ENCODE results near the gene MDP1. TPM values are rescaled to one million over a fixed set of nuclear protein-coding genes. Genes with fewer than 3 reads are reported as not detected.
"Not testable (repeated sequence)": the region's sequence is repeated elsewhere in the genome, so short reads cannot be mapped to it uniquely, and the experiment has no call there.

Gene MDP1
- total RNA-seq, 4 donors from 2014 or later = 6.9 to 17.1 (median 11.4) TPM

DNA sequence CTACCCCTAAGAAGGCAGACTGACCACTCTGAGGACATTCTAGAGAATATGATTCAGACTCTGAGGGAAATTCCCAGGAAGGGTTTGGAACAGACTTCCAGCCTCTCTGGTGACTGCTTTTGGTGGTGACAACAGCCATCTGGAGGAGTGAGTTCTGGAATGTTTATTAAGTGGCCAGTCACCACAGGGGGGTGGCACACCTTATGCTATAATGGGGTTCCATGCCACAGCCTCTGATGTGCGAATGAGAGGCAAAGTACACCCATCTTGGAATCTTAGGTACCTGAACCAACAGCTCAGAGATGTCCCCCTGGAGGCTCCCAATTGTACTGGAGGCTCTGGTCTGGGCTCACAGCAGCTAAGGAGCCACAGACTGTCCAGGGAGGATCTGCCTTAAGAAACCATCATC is 36.0 kb upstream of the MDP1 start:
- Histone ChIP-seq H3K4me3 (no peak overlapping the region), H3K9me3 (no peaks in the 10 kb centered on the region), H3K27ac (no peak overlapping the region), H3K27me3 (no peaks in the 10 kb centered on the region), H3K4me1 (no peaks in the 10 kb centered on the region), H3K36me3 (peaks cover 0 to 26% of the 10 kb centered on the region in 2 donors)
- 100% methylated on average over 1 of the region's 1 CpG; no CpG with 5 or more reads in 1 of the 2 donors for WGBS, 2 donors (ENCODE audit: low coverage in 1 of 2)
- no peak for TF ChIP-seq EP300 (IDR thresholded peaks at IDR 0.05)
- no peak for TF ChIP-seq POLR2AphosphoS5 (IDR thresholded peaks at IDR 0.05)
- no peak for TF ChIP-seq CTCF (IDR thresholded peaks at IDR 0.05)
- no peak for TF ChIP-seq POLR2A (IDR thresholded peaks at IDR 0.05)
- no peak for ATAC-seq

GRCh38 chr14:24250354-24250753 is 34.5 kb upstream of the MDP1 start:
- peaks cover 0 to 26% of the 10 kb centered on the region in 2 donors for H3K36me3 ChIP-seq
- no peaks in the 10 kb centered on the region for H3K27me3 ChIP-seq
- no peak for TF ChIP-seq POLR2A (IDR thresholded peaks at IDR 0.05)
- no peak for TF ChIP-seq POLR2AphosphoS5 (IDR thresholded peaks at IDR 0.05)
- TF ChIP-seq CTCF (IDR thresholded peaks at IDR 0.05) = no peak
- no peak for TF ChIP-seq EP300 (IDR thresholded peaks at IDR 0.05)
- H3K9me3 ChIP-seq = no peaks in the 10 kb centered on the region
- 35 to 52% methylated on average over 4 of the region's 4 CpGs for WGBS, 2 donors (ENCODE audit: low coverage in 1 of 2)
- no peaks in the 10 kb centered on the region for H3K4me1 ChIP-seq
- no peak overlapping the region for H3K4me3 ChIP-seq
- no peak for ATAC-seq
- H3K27ac ChIP-seq = no peak overlapping the region

GRCh38 chr14:24249230-24250021 is 33.6 kb upstream of the MDP1 start:
- no peak overlapping the region for H3K4me3 ChIP-seq
- peaks cover 0 to 20% of the 10 kb centered on the region in 2 donors for H3K36me3 ChIP-seq
- no peaks in the 10 kb centered on the region for H3K4me1 ChIP-seq
- H3K27me3 ChIP-seq = no peaks in the 10 kb centered on the region
- H3K9me3 ChIP-seq = no peaks in the 10 kb centered on the region
- no peak for ATAC-seq
- WGBS, 2 donors (ENCODE audit: low coverage in 1 of 2) = 57 to 65% methylated on average over 4 to 5 of the region's 13 CpGs
- no peak overlapping the region for H3K27ac ChIP-seq
- no peak for TF ChIP-seq POLR2A (IDR thresholded peaks at IDR 0.05)
- no peak for TF ChIP-seq CTCF (IDR thresholded peaks at IDR 0.05)
- TF ChIP-seq EP300 (IDR thresholded peaks at IDR 0.05) = no peak
- no peak for TF ChIP-seq POLR2AphosphoS5 (IDR thresholded peaks at IDR 0.05)

DNA sequence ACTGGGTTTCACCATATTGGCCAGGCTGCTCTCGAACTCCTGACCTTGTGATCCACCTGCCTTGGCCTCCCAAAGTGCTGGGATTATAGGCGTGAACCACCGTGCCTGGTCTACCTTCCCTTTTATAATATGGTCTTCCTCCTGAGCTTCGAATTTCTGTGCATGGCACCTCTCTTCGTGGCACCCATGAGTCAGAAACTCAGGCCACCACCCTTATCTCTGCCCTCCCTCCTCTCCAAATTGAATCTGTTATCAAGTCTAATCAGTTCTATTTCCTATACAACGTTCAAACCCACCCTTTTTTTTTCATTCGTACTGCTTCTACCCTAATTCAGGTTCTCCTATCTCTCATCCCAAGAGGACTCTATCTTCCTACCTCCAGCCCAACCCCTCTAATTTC is 31.6 kb upstream of the MDP1 start:
- WGBS, 2 donors (ENCODE audit: low coverage in 1 of 2) = 61 to 73% methylated on average over 5 to 7 of the region's 7 CpGs
- TF ChIP-seq POLR2AphosphoS5 (IDR thresholded peaks at IDR 0.05) = no peak
- TF ChIP-seq EP300 (IDR thresholded peaks at IDR 0.05) = no peak
- no peak for TF ChIP-seq POLR2A (IDR thresholded peaks at IDR 0.05)
- TF ChIP-seq CTCF (IDR thresholded peaks at IDR 0.05) = no peak
- no peaks in the 10 kb centered on the region for H3K27me3 ChIP-seq

DNA sequence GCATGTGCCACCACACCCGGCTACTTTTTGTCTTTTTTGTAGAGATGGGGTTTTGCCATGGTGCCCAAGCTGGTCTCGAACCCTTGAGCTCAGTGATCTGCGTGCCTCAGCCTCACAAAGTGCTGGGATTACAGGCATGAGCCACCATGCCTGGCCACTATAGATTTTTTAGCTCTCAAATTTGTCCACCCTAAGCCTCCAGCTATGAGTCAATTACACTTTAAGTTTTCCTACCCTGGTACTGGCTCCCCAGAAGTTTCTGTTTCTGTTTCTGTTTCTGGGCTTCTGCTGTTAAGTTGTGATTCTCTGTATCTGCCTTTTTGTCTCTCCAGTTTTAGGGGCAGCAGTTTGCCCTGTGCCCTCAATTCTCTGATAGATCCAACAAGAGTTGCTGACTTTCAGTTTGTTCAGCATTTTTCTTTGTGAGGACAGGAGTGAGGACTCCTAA is 30.9 kb upstream of the MDP1 start:
- WGBS, 2 donors (ENCODE audit: low coverage in 1 of 2) = 40 to 96% methylated on average over 1 to 3 of the region's 3 CpGs
- no peak for TF ChIP-seq POLR2A (IDR thresholded peaks at IDR 0.05)
- TF ChIP-seq EP300 (IDR thresholded peaks at IDR 0.05) = no peak
- no peak for TF ChIP-seq POLR2AphosphoS5 (IDR thresholded peaks at IDR 0.05)
- no peak for TF ChIP-seq CTCF (IDR thresholded peaks at IDR 0.05)
- H3K9me3 ChIP-seq = no peaks in the 10 kb centered on the region
- H3K4me3 ChIP-seq = no peak overlapping the region
- H3K36me3 ChIP-seq = no peaks in the 10 kb centered on the region
- H3K27me3 ChIP-seq = no peaks in the 10 kb centered on the region
- ATAC-seq = no peak
- peaks cover 0 to 12% (median 3%) of the 10 kb centered on the region in 3 donors for H3K4me1 ChIP-seq
- no peak overlapping the region for H3K27ac ChIP-seq

More for the DNA sequence above, 31.6 kb upstream of the MDP1 start:
- Histone ChIP-seq H3K4me3 (no peak overlapping the region), H3K9me3 (no peaks in the 10 kb centered on the region), H3K27ac (no peak overlapping the region), H3K4me1 (peaks cover 0 to 11% (median 3%) of the 10 kb centered on the region in 3 donors), H3K36me3 (peaks cover 0 to under 1% of the 10 kb centered on the region in 2 donors)
- ATAC-seq = no peak

- not testable (repeated sequence) for ATAC-seq, H3K9me3 ChIP-seq, H3K4me3 ChIP-seq, H3K27me3 ChIP-seq, H3K27ac ChIP-seq
- Histone ChIP-seq H3K4me1 (peaks cover 2 to 26% (median 16%) of the 10 kb centered on the region in 3 donors), H3K36me3 (peaks cover 0 to 11% of the 10 kb centered on the region in 2 donors)
- WGBS, 2 donors (ENCODE audit: low coverage in 1 of 2) = 90 to 93% methylated on average over 2 to 4 of the region's 11 CpGs
These were observed 29.5 kb upstream of the MDP1 start for GRCh38 chr14:24245350-24245749.
